ENCODE results near the gene BACH1. TPM values are rescaled to one million over a fixed set of nuclear protein-coding genes. Genes with fewer than 3 reads are reported as not detected.

Gene BACH1
- total RNA-seq = 28.6 and 37.4 TPM in 2 replicates

DNA sequence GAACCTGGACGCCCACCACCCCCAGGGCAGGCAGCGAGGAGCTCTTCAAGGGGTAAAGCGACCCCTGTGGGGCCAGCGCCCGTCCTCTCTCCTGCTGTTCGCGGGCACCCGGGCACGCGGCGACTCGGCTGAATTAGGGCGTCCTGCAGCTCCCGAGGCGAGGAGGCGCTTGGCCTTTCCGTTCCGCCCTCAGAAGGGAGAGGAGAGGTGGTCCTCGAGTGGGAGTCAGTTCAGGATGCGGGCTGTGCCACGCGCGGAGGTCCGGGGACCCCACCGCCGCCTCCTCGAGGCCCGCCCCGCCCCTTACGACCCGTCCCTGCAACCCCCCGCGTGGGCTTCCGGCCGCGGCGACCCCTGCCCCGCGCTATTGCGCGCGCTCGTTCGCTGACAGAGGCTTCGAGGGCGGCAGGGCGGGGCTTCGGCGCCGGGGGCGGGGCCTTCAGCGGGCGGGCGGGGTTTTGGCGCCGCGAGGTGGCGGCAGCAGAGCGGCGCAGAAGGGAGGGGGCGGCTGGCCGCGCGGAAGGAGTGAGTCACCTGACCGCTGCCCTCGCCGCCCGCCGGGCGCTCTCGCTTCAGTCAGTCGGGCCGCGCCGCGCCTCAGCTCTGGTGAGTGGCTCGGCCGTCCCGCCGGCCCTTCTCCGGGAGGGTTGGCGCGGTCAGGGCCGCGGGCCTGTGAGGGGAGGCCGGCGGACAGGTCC, at the start of gene BACH1:
Gene BACH1, plus strand, starts transcription at position 575 of the 698 bp plus-strand sequence. CDS start 22,359 bp downstream, outside the sequence.

Other genes starting within 250 kb of the BACH1 start
- 126 and 257 TPM in 2 replicates for gene CCT8, start 225.3 kb upstream of the BACH1 start, total RNA-seq
- gene MAP3K7CL, start 168.3 kb upstream of the BACH1 start, total RNA-seq = 2.8 and 9.3 TPM in 2 replicates